ENCODE measurements around the gene AOC1.

Gene AOC1

GRCh38 chr7:150897502-150898474 lies 45.5 kb downstream of the AOC1 start:
- Histone ChIP-seq H3K4me3 (no peak overlapping the region), H3K27me3 (peaks cover 0 to 27% of the 10 kb centered on the region in 2 donors), H3K9me3 (no peaks in the 10 kb centered on the region), H3K27ac (no peak overlapping the region), H3K4me1 (peaks cover 0 to 6% (median 0%) of the 10 kb centered on the region in 4 donors), H3K36me3 (no peaks in the 10 kb centered on the region)
- DNase-seq, result no peak
- intact Hi-C loops (cut with DNase I; ENCODE audit: low total_unique reads), result loop anchor here (5.0 kb wide), 1 partner anchor 110 kb away; no protein-coding TSS in a partner anchor
- TF ChIP-seq CTCF (IDR thresholded peaks at IDR 0.05), result no peak

- H3K4me1 ChIP-seq, result peaks cover 0 to 8% (median 2%) of the 10 kb centered on the region in 4 donors
- no peaks in the 10 kb centered on the region for H3K36me3 ChIP-seq
- peak; percentile 62 to 81 for DNase-seq
- peaks cover 0 to 27% of the 10 kb centered on the region in 2 donors for H3K27me3 ChIP-seq
- TF ChIP-seq CTCF (IDR thresholded peaks at IDR 0.05), result peak; percentile 87 to 90
- H3K9me3 ChIP-seq, result no peaks in the 10 kb centered on the region
- intact Hi-C loops (cut with DNase I; ENCODE audit: low total_unique reads), result loop anchor here (5.0 kb wide), 1 partner anchor 109 kb away; no protein-coding TSS in a partner anchor
- no peak overlapping the region for H3K4me3 ChIP-seq
- no peak overlapping the region for H3K27ac ChIP-seq
Observed at GRCh38 chr7:150898475-150899011, 46.2 kb downstream of the AOC1 start.

- H3K4me3 ChIP-seq, result no peak overlapping the region
- H3K4me1 ChIP-seq, result peaks cover 0 to 15% (median 11%) of the 10 kb centered on the region in 4 donors
- no peak for DNase-seq
- TF ChIP-seq CTCF (IDR thresholded peaks at IDR 0.05), result no peak
- H3K9me3 ChIP-seq, result no peaks in the 10 kb centered on the region
- intact Hi-C loops (cut with DNase I; ENCODE audit: low total_unique reads), result loop anchor here (5.0 kb wide), 1 partner anchor 207 kb away; no protein-coding TSS in a partner anchor
- H3K27me3 ChIP-seq, result peaks cover 0 to 27% of the 10 kb centered on the region in 2 donors
- no peaks in the 10 kb centered on the region for H3K36me3 ChIP-seq
- H3K27ac ChIP-seq, result no peak overlapping the region
Observed at GRCh38 chr7:150900675-150901074, 48.4 kb downstream of the AOC1 start.

- no peak for DNase-seq
- no peak overlapping the region for H3K4me3 ChIP-seq
Observed at GRCh38 chr7:150901160-150902035, 49.1 kb downstream of the AOC1 start.

More at GRCh38 chr7:150901160-150902035, 49.1 kb downstream of the AOC1 start:
- TF ChIP-seq CTCF (IDR thresholded peaks at IDR 0.05), result no peak
- intact Hi-C loops (cut with DNase I; ENCODE audit: low total_unique reads), result loop anchor here (5.0 kb wide), 1 partner anchor 206 kb away; no protein-coding TSS in a partner anchor
- Histone ChIP-seq H3K27ac (no peak overlapping the region), H3K9me3 (no peaks in the 10 kb centered on the region), H3K36me3 (no peaks in the 10 kb centered on the region), H3K4me1 (peaks cover 0 to 15% (median 11%) of the 10 kb centered on the region in 4 donors), H3K27me3 (peaks cover 0 to 20% of the 10 kb centered on the region in 2 donors)
